ENCODE results near the gene FOXO3. TPM values are rescaled to one million over a fixed set of nuclear protein-coding genes. Genes with fewer than 3 reads are reported as not detected.
A peak's percentile ranks its signal among the peaks of the same experiment; 100 is the strongest.

Gene FOXO3
- total and polyA plus RNA-seq, 3 experiments from 2014 or later, result 14.1 to 31.1 (median 15.0) TPM

DNA sequence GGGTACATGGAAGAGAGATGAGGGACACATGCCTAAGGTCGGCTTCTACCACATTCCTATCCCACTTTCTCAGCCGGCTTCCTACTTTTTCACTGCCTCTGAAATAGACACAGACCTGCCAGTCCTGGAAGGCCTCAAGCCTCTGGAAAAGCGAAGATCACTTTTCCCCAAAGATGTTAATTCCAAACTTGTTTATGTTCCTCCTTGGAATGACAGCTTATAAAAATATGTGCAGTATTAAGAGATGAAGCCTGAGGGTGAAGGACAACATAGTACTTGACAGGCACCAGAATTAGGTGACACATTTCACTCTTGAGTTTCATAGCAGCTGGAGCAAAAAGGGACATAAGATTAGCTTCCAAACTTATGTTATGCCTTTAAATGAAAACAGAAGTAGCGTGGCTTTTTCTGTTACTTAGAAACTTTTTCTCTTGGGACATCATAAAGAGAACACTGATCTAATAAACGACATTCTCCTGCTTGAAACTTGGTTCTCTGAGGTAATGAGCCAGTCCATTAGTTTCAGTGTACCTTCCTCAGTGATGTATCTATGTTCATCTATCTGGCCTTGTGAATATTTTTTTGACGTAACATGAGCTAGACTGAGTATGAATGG is 25.3 kb downstream of the FOXO3 start:
- Mint-ChIP-seq H3K36me3 (peaks cover 0 to 6% (median 0%) of the 10 kb centered on the region in 3 donors), H3K27ac (peak overlapping the region in 4 of 8 donors; percentile 30 to 83 (median 61)), H3K4me1 (peaks cover 65 to 90% (median 84%) of the 10 kb centered on the region in 3 donors), H3K27me3 (no peaks in the 10 kb centered on the region), H3K9me3 (no peaks in the 10 kb centered on the region), H3K4me3 (peak overlapping the region in 1 of 7 donors; percentile 6)
- no peaks in the 10 kb centered on the region for H3K27me3 ChIP-seq (ENCODE audit: insufficient read depth, low read length, poor library complexity, severe bottlenecking)
- H3K36me3 ChIP-seq (ENCODE audit: insufficient read depth, low read length), result no peaks in the 10 kb centered on the region
- H3K4me3 ChIP-seq (ENCODE audit: low read length), result no peak overlapping the region
- H3K4me1 ChIP-seq (ENCODE audit: insufficient read depth, low read length), result peaks cover 27% of the 10 kb centered on the region
- POLR2A ChIA-PET, result no interaction called here
- DNase-seq, result no peak
- H3K27ac ChIP-seq (ENCODE audit: low read depth, low read length), result no peak overlapping the region
- H3K9me3 ChIP-seq (ENCODE audit: low read length), result no peaks in the 10 kb centered on the region
- CTCF ChIA-PET, result no interaction called here

DNA sequence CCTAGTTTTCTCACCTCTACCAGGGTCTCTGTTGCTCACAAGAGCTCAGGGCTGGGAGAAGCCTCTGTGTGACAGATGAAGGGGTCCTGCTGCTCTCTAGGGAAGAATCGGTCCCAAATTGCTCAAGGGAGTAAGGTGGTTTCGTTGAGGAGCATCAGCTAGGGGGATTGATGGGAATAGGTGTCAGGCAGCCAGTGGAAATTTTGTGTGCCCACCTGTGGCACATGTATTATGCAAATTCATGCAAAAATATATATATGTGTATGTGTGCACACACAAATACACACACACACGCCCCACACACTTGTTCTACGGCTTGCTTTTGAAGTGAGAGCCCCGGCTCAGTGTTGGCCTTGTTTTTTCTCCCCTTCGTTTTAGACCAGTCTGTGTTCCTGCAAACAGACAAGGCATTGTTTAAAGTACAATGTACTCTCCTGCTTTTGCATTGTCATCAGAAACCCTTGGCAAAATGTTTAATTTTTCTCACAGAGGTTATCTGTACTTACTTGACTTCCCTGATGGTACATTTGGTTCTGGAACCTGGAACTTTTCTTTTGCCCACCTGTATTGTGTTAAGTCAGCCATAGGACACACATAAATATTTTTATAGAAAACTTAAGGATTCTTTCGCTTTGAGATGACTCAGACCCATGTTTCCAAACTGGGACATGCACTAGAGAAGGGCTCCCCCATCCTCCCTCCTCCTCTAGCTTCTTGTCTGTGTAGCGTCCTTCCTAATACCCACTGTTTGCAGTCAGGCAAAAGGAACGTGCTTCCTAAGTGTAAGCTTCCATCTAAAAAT is 26.7 kb downstream of the FOXO3 start:
- Mint-ChIP-seq H3K4me1 (peaks cover 66 to 91% (median 86%) of the 10 kb centered on the region in 3 donors), H3K27ac (peak overlapping the region in 7 of 8 donors; percentile 17 to 94 (median 64)), H3K36me3 (peaks cover 0 to 6% (median 0%) of the 10 kb centered on the region in 3 donors), H3K9me3 (no peaks in the 10 kb centered on the region), H3K4me3 (no peak overlapping the region), H3K27me3 (no peaks in the 10 kb centered on the region)
- ChIA-PET CTCF (no interaction called here), POLR2A (interaction anchor here (0.7 kb wide), 1 partner anchor 851 kb away, joined by 3 read pairs; no protein-coding TSS in a partner anchor)
- DNase-seq, result no peak
- Histone ChIP-seq H3K9me3 (ENCODE audit: low read length) (no peaks in the 10 kb centered on the region), H3K27me3 (ENCODE audit: insufficient read depth, low read length, poor library complexity, severe bottlenecking) (no peaks in the 10 kb centered on the region), H3K4me1 (ENCODE audit: insufficient read depth, low read length) (peaks cover 21% of the 10 kb centered on the region), H3K36me3 (ENCODE audit: insufficient read depth, low read length) (no peaks in the 10 kb centered on the region), H3K27ac (ENCODE audit: low read depth, low read length) (no peak overlapping the region), H3K4me3 (ENCODE audit: low read length) (no peak overlapping the region)

GRCh38 chr6:108588586-108588985 is 27.9 kb downstream of the FOXO3 start:
- Histone ChIP-seq H3K4me3 (ENCODE audit: low read length) (no peak overlapping the region), H3K4me1 (ENCODE audit: insufficient read depth, low read length) (peaks cover 27% of the 10 kb centered on the region), H3K27ac (ENCODE audit: low read depth, low read length) (peak overlapping the region; percentile 26), H3K9me3 (ENCODE audit: low read length) (no peaks in the 10 kb centered on the region), H3K36me3 (ENCODE audit: insufficient read depth, low read length) (no peaks in the 10 kb centered on the region), H3K27me3 (ENCODE audit: insufficient read depth, low read length, poor library complexity, severe bottlenecking) (no peaks in the 10 kb centered on the region)
- POLR2A ChIA-PET, result no interaction called here
- DNase-seq, result no peak
- H3K27me3 Mint-ChIP-seq, result no peaks in the 10 kb centered on the region
- peaks cover 65 to 89% (median 84%) of the 10 kb centered on the region in 3 donors for H3K4me1 Mint-ChIP-seq
- CTCF ChIA-PET, result no interaction called here
- H3K36me3 Mint-ChIP-seq, result no peaks in the 10 kb centered on the region
- peak overlapping the region in 4 of 7 donors; percentile 6 to 16 (median 9) for H3K4me3 Mint-ChIP-seq
- H3K9me3 Mint-ChIP-seq, result no peaks in the 10 kb centered on the region
- H3K27ac Mint-ChIP-seq, result peak overlapping the region; percentile 12 to 95 (median 49)

DNA sequence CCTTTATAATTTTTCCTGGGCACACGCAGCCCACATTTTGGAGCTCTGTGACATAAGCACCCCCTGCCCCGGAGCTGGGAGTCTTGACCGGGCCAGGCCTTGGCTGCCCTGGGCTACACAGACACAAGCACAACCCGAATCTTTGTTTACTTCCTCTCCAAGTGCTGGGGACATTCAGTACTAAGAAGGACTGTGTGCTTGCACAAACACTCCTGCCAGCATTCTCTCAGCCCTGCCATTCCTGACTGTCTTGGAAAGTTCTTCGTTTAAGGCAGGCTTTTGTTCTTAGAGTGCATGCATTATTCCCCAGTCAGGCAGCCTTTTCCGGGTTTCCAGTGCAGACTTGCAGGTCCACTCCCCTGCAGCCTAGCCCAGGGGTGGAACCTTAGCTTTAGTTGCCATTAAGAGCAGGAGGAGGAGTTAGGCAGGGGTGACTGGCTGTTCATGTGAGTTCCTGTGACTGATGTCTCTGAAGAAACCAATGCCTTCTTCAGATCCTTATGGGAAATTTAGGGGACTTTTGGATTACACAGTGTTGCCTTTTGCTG is 28.6 kb downstream of the FOXO3 start:
- no peaks in the 10 kb centered on the region for H3K36me3 Mint-ChIP-seq
- H3K4me1 ChIP-seq (ENCODE audit: insufficient read depth, low read length), result peaks cover 27% of the 10 kb centered on the region
- H3K27me3 Mint-ChIP-seq, result no peaks in the 10 kb centered on the region
- H3K9me3 ChIP-seq (ENCODE audit: low read length), result no peaks in the 10 kb centered on the region
- peak overlapping the region in 2 of 7 donors; percentile 12 to 27 for H3K4me3 Mint-ChIP-seq
- POLR2A ChIA-PET, result no interaction called here
- peaks cover 61 to 88% (median 83%) of the 10 kb centered on the region in 3 donors for H3K4me1 Mint-ChIP-seq
- H3K27ac ChIP-seq (ENCODE audit: low read depth, low read length), result peak overlapping the region; percentile 26
- DNase-seq, result no peak
- CTCF ChIA-PET, result no interaction called here
- no peak overlapping the region for H3K4me3 ChIP-seq (ENCODE audit: low read length)
- no peaks in the 10 kb centered on the region for H3K36me3 ChIP-seq (ENCODE audit: insufficient read depth, low read length)
- peak overlapping the region in 7 of 8 donors; percentile 14 to 95 (median 62) for H3K27ac Mint-ChIP-seq
- H3K9me3 Mint-ChIP-seq, result no peaks in the 10 kb centered on the region
- no peaks in the 10 kb centered on the region for H3K27me3 ChIP-seq (ENCODE audit: insufficient read depth, low read length, poor library complexity, severe bottlenecking)

- POLR2A ChIA-PET, result interaction anchor here (1.5 to 1.9 kb wide), 2 partner anchors 9 to 32 kb away, joined by 3 to 6 read pairs; no protein-coding TSS in a partner anchor
- H3K4me1 Mint-ChIP-seq, result peaks cover 68 to 94% (median 91%) of the 10 kb centered on the region in 3 donors
Measured at GRCh38 chr6:108591040-108591816, 30.5 kb downstream of the FOXO3 start.

GRCh38 chr6:108592371-108593337 is 31.9 kb downstream of the FOXO3 start:
- Histone ChIP-seq H3K36me3 (ENCODE audit: insufficient read depth, low read length) (no peaks in the 10 kb centered on the region), H3K4me1 (ENCODE audit: insufficient read depth, low read length) (peaks cover 27% of the 10 kb centered on the region), H3K27ac (ENCODE audit: low read depth, low read length) (no peak overlapping the region), H3K9me3 (ENCODE audit: low read length) (no peaks in the 10 kb centered on the region), H3K27me3 (ENCODE audit: insufficient read depth, low read length, poor library complexity, severe bottlenecking) (no peaks in the 10 kb centered on the region), H3K4me3 (ENCODE audit: low read length) (no peak overlapping the region)
- peak overlapping the region in 6 of 7 donors; percentile 23 to 65 (median 48) for H3K4me3 Mint-ChIP-seq
- DNase-seq, result peak; percentile 43 to 81 (median 56)
- no peaks in the 10 kb centered on the region for H3K9me3 Mint-ChIP-seq
- ChIA-PET CTCF (interaction anchor here (1.4 kb wide), 1 partner anchor 10 kb away, joined by 7 read pairs; no protein-coding TSS in a partner anchor), POLR2A (interaction anchor here (1.9 kb wide), 1 partner anchor 34 kb away, joined by 6 read pairs; no protein-coding TSS in a partner anchor)
- H3K27me3 Mint-ChIP-seq, result no peaks in the 10 kb centered on the region
- H3K27ac Mint-ChIP-seq, result peak overlapping the region in 7 of 8 donors; percentile 20 to 93 (median 57)
- peaks cover 0 to 3% (median 0%) of the 10 kb centered on the region in 3 donors for H3K36me3 Mint-ChIP-seq
- peaks cover 64 to 92% (median 91%) of the 10 kb centered on the region in 3 donors for H3K4me1 Mint-ChIP-seq

More at GRCh38 chr6:108591040-108591816, 30.5 kb downstream of the FOXO3 start:
- Histone ChIP-seq H3K4me3 (ENCODE audit: low read length) (no peak overlapping the region), H3K27me3 (ENCODE audit: insufficient read depth, low read length, poor library complexity, severe bottlenecking) (no peaks in the 10 kb centered on the region), H3K27ac (ENCODE audit: low read depth, low read length) (no peak overlapping the region), H3K36me3 (ENCODE audit: insufficient read depth, low read length) (no peaks in the 10 kb centered on the region), H3K4me1 (ENCODE audit: insufficient read depth, low read length) (peaks cover 27% of the 10 kb centered on the region), H3K9me3 (ENCODE audit: low read length) (no peaks in the 10 kb centered on the region)
- no peak for DNase-seq
- Mint-ChIP-seq H3K36me3 (peaks cover 0 to 3% (median 0%) of the 10 kb centered on the region in 3 donors), H3K9me3 (no peaks in the 10 kb centered on the region), H3K4me3 (no peak overlapping the region), H3K27me3 (no peaks in the 10 kb centered on the region), H3K27ac (peak overlapping the region in 3 of 8 donors; percentile 20 to 35 (median 25))
- CTCF ChIA-PET, result interaction anchor here (0.9 kb wide), 1 partner anchor 36 kb away, joined by 3 read pairs; no protein-coding TSS in a partner anchor

DNA sequence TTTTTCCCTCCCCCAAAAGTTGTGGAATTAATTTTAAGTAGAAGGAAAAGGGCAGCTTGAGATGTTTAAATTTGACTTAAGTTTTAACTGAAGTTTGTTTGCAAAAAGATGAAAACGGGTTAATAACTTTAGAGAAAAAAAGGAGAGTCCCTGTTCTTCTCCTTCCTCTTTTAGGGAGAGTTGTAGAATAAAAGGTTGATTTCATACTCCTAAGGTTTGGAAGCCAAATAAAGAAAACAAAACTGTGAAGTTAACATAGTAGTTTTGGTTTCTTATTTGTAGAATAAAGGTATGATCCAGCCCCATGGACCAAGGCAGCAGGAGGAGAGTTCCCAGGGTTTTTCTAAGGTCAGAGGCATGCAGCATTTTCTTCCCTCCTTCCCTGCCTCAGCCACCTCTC is 33.4 kb downstream of the FOXO3 start:
- no peak for DNase-seq
- H3K36me3 ChIP-seq (ENCODE audit: insufficient read depth, low read length), result no peaks in the 10 kb centered on the region
- H3K4me3 ChIP-seq (ENCODE audit: low read length), result no peak overlapping the region
- H3K4me1 ChIP-seq (ENCODE audit: insufficient read depth, low read length), result peaks cover 19% of the 10 kb centered on the region
- no peaks in the 10 kb centered on the region for H3K27me3 ChIP-seq (ENCODE audit: insufficient read depth, low read length, poor library complexity, severe bottlenecking)
- H3K27ac Mint-ChIP-seq, result no peak overlapping the region
- CTCF ChIA-PET, result interaction anchor here (1.4 kb wide), 1 partner anchor 12 kb away, joined by 7 read pairs; no protein-coding TSS in a partner anchor
- no peaks in the 10 kb centered on the region for H3K9me3 ChIP-seq (ENCODE audit: low read length)
- no peaks in the 10 kb centered on the region for H3K9me3 Mint-ChIP-seq
- peaks cover 0 to 3% (median 0%) of the 10 kb centered on the region in 3 donors for H3K36me3 Mint-ChIP-seq
- peaks cover 57 to 90% (median 87%) of the 10 kb centered on the region in 3 donors for H3K4me1 Mint-ChIP-seq
- H3K4me3 Mint-ChIP-seq, result no peak overlapping the region
- H3K27ac ChIP-seq (ENCODE audit: low read depth, low read length), result no peak overlapping the region
- POLR2A ChIA-PET, result no interaction called here
- H3K27me3 Mint-ChIP-seq, result no peaks in the 10 kb centered on the region

Data from CD8-positive, alpha-beta memory T cell (primary cell).